ENCODE data around the gene PPP2R5C.

PPP2R5C gene

GRCh38 chr14:101884089-101884933, 122.8 kb downstream of the PPP2R5C start:
- H3K4me3 ChIP-seq (ENCODE audit: low read depth, low read length): no peak overlapping the region
- in situ Hi-C loops (cut with HindIII; ENCODE audit: low sequenced_read_pairs): no loop called here
- TF ChIP-seq, protein P1, sequence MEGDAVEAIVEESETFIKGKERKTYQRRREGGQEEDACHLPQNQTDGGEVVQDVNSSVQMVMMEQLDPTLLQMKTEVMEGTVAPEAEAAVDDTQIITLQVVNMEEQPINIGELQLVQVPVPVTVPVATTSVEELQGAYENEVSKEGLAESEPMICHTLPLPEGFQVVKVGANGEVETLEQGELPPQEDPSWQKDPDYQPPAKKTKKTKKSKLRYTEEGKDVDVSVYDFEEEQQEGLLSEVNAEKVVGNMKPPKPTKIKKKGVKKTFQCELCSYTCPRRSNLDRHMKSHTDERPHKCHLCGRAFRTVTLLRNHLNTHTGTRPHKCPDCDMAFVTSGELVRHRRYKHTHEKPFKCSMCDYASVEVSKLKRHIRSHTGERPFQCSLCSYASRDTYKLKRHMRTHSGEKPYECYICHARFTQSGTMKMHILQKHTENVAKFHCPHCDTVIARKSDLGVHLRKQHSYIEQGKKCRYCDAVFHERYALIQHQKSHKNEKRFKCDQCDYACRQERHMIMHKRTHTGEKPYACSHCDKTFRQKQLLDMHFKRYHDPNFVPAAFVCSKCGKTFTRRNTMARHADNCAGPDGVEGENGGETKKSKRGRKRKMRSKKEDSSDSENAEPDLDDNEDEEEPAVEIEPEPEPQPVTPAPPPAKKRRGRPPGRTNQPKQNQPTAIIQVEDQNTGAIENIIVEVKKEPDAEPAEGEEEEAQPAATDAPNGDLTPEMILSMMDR (IDR thresholded peaks at IDR 0.05; ENCODE audit: low read depth, low read length): no peak
- no peak for DNase-seq (ENCODE audit: low read depth, low spot score)

DNA sequence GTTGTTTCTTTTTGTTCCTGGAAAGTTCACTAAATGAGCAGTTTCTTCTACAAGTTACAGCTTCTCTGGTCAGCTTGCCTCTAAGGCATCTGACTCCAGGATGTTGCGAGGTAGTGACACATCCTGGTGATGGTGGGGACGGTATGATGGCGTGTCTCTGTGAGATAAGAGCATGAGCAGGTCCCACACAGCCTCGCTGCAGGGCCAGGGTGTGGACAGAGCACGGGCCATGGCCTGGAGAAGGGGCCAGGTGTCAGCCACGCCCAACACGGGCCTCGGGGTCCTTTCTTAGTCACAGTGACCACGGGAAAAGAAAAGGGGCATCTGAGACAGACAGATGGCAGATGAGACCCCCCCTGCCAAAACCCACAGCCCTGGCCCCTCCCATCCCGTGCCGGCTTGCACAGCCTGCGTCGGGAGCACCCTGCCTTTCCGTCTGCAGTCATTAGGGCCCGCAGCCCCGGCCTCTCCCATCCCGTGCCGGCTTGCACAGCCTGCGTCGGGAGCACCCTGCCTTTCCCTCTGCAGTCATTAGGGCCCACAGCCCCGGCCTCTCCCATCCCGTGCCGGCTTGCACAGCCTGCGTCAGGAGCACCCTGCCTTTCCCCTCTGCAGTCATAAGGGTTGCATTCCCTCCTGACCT, 123.5 kb downstream of the PPP2R5C start:
- DNase-seq (ENCODE audit: low read depth, low spot score): no peak
- TF ChIP-seq, protein P1 (IDR thresholded peaks at IDR 0.05; ENCODE audit: low read depth, low read length): no peak
- no peak overlapping the region for H3K4me3 ChIP-seq (ENCODE audit: low read depth, low read length)
- in situ Hi-C loops (cut with HindIII; ENCODE audit: low sequenced_read_pairs): no loop called here

GRCh38 chr14:101887219-101887618, 125.7 kb downstream of the PPP2R5C start:
- no peak overlapping the region for H3K4me3 ChIP-seq (ENCODE audit: low read depth, low read length)
- in situ Hi-C loops (cut with HindIII; ENCODE audit: low sequenced_read_pairs): no loop called here
- TF ChIP-seq, protein P1 (IDR thresholded peaks at IDR 0.05; ENCODE audit: low read depth, low read length): no peak
- DNase-seq (ENCODE audit: low read depth, low spot score): no peak

- in situ Hi-C loops (cut with HindIII; ENCODE audit: low sequenced_read_pairs): no loop called here
- TF ChIP-seq, protein P1 (IDR thresholded peaks at IDR 0.05; ENCODE audit: low read depth, low read length): no peak
- no peak for DNase-seq (ENCODE audit: low read depth, low spot score)
- H3K4me3 ChIP-seq (ENCODE audit: low read depth, low read length): no peak overlapping the region
These were observed 126.7 kb downstream of the PPP2R5C start for GRCh38 chr14:101888182-101888581.

DNA sequence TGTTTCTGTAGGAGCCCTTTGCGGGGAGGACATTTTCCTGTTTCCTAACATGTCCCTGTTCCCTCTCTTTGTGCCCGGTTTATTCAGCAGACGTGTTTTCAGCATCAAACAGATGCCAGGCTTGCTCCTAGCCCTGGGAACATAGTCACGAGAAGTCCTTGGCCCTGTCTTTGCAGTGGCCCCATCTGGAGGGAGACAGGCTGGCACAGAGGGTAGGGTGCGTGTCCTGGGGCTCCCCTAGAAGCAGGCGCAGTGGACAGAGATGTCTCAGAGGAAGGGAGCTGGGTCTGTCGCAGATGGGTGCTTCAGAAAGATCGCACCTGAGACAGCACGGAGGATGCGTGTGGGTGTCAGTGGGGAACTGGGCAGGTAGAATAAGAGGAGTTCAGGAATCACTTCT, 127.9 kb downstream of the PPP2R5C start:
- in situ Hi-C loops (cut with HindIII; ENCODE audit: low sequenced_read_pairs): no loop called here
- DNase-seq (ENCODE audit: low read depth, low spot score): no peak
- no peak overlapping the region for H3K4me3 ChIP-seq (ENCODE audit: low read depth, low read length)
- TF ChIP-seq, protein P1 (IDR thresholded peaks at IDR 0.05; ENCODE audit: low read depth, low read length): no peak

DNA sequence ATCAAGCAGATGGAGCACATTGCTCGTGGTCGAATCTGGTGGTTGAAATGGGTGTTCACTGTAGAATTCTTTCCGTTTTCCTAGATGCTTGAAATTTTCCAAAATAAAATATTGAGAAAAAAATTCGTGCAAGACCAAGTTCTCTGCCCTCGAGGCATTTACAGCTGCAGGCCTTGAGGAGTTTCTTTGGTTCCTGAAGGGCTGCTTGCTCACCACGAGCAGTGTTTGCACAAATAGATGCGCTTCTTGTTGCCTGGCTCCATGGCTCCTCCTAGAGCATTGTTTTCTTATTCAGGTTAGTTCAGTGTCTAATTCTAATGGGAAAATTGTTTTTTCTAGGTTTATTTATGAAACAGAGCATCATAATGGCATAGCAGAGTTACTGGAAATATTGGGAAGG, 128.4 kb downstream of the PPP2R5C start:
- no peak for DNase-seq (ENCODE audit: low read depth, low spot score)
- H3K4me3 ChIP-seq (ENCODE audit: low read depth, low read length): no peak overlapping the region
- in situ Hi-C loops (cut with HindIII; ENCODE audit: low sequenced_read_pairs): no loop called here
- TF ChIP-seq, protein P1 (IDR thresholded peaks at IDR 0.05; ENCODE audit: low read depth, low read length): no peak
